NCI-H2227 treated with DMSO at 0.1 percent for 48 hours (cell line): Measurements from ENCODE around the gene METTL5.
"Not testable (repeated sequence)": the region's sequence is repeated elsewhere in the genome, so short reads cannot be mapped to it uniquely, and the experiment has no call there.

Source experiments
- DNase-seq: peaks from one replicate; lab custom pipeline; 2025; lab: John Stamatoyannopoulos, UW

The METTL5 gene

DNA sequence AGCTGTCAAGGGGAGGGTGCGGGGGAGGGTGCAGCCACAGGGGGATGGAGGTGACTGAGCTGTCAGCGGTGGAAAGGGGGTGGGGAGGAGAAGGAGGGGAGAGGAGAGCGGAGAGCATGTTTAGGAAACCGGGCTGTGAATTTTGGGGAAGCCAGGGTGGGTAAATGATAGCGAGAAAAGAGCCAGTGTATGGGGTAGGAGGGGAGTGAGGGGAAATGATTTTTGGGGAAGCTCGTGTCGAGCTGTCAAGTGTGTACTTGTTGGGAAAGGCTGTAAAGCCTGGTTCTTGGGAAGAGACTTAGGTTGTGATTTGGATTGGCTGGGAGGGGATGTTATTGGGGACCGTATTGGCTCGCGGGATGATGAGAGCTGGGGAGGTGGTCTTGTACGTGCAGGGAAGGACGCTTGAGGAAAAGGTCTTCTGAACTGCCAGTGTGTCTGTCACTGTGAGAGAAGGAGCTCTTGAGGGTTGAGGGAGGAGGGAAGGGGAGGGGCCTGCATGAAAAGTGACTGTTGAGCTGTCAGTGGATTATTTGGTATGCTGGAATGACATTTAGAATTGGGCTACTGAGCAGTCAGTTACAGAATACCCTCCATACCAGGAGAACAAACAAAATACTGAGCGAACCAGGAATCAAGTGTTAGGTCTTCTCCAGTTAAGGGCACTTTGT lies 3.6 kb upstream of the METTL5 start:
- peak; percentile 75 for DNase-seq

DNA sequence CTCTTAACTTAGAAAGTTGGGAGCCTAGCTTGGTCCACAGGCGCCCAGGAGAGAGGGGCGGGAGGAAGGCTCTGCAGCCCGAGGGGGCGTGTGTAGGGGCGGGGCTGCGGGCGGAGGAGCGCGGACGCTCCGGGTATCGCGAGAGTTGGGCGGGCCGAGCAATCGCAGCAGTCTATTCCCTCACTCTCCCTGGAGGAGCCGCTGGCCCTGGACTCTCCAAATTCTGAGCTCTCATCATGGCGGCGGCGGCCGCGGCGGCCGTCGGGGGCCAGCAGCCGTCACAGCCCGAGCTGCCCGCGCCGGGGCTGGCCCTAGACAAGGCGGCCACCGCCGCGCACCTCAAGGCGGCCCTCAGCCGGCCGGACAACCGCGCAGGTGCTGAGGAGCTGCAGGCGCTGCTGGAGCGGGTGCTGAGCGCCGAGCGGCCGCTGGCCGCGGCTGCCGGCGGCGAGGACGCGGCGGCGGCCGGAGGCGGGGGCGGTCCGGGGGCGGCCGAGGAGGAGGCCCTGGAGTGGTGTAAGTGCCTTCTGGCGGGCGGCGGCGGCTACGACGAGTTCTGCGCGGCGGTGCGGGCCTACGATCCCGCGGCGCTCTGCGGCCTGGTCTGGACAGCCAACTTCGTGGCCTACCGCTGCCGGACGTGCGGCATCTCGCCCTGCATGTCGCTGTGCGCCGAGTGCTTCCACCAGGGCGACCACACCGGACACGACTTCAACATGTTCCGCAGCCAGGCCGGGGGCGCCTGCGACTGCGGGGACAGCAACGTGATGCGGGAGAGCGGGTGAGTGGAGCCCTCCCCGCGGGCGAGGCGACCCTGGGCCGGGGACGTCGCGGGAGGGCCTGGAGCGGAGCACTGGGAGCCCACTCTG lies 2.8 kb upstream of the METTL5 start, which contains the start of gene UBR3:
UBR3 (plus strand) TSS at position 183 of the 869 bp plus-strand sequence; CDS start at position 237, 54 bp downstream.
- DNase-seq: peak; percentile 94

DNA sequence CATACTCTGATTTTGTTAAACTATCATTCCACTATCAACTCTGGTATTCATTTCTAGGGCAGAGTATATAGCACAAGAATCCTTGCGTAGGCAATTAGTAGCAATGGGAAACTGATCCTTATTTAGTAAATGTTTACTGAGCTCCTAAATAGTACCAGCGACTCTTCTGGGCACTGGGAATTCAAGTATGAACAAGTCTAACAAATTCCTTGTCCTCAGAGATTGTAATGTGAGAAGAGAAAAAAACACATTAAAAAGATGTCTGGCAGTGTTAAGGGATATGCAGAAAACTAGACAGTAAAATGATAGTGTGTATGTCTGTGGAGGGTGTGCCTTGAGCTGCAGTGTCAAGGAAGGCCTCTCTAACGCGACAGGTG lies 721 bp downstream of the METTL5 start:
- no peak for DNase-seq

DNA sequence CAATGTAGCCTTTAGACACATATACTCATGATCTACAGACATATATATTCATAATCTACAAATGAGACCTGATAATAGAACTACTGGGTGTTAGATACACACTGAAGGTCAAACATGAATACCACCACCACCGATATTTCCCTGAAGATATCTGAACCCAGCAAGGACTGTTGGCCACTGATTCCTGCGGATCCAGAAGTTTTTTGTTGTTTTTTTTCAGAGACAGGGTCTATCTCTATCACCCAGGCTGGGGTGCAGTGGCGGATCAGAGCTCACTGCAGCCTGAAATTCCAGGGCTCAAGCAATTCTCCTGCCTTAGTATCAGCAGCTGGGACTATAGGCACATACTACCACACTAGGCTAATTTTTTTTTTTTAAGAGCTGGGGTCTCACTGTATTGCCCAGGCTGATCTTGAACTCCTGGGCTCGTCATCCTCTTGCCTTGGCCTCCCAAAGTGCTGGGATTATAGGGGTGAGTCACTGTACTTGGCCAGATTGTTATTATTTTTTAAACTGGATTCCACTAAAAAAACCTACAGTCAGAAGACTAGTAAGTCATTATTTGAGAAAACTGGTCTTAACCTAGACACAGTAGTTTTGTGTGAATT lies 1.8 kb downstream of the METTL5 start:
- no peak for DNase-seq

DNA sequence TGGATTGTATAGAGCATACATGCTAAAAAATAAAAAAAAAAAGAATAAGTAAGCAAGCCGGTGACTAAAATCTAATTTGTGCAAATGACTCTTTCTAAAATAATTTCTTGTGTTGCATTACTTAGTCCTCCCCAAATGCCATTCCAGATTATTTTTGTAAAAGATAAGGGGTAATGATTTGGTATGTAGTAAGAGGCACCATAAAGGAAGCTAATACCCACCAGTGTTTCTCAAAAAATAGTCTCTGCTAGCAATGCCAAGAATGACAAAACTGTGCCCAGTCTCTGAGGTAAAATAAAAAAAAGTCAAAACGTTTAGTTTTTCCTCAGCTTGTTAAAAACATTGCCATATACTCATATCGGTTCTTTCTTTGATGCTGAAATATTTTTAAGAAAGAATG lies 2.7 kb downstream of the METTL5 start:
- no peak for DNase-seq

DNA sequence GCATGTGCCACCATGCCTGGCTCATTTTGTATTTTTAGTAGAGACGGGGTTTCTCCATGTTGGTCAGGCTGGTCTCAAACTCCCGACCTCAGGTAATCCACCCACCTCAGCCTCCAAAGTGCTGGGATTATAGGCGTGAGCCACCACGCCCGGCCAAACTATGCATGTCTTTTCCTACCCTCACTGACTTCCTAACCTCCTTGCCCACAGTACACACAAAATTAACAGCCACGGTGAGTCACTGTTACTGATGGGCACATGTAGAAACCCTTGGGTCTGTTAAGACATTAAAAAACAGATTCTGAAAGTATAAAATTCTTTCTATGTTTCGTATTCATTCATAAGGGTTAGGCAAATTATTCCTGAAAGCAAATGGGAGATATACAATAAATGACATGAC lies 4.6 kb downstream of the METTL5 start:
- DNase-seq: not testable (repeated sequence)

DNA sequence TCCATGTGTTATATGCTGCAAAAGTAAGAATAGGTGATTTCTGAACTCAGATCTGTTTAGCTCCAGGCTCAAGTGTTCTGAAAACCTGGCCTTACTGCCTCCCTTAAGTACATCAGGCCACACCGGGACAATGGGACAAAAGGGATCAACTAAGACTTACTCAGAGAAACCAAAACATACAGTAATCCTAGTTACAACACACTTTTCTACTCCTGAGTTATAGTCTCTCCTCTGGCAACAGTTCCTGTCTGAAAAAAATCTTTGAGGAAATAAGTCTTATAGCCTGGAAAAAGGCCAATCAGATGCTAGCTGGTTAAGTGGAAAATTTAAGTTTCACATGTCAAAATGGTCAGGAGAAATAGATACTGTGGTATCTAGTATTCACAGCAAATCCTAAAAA lies 5.6 kb downstream of the METTL5 start:
- no peak for DNase-seq

DNA sequence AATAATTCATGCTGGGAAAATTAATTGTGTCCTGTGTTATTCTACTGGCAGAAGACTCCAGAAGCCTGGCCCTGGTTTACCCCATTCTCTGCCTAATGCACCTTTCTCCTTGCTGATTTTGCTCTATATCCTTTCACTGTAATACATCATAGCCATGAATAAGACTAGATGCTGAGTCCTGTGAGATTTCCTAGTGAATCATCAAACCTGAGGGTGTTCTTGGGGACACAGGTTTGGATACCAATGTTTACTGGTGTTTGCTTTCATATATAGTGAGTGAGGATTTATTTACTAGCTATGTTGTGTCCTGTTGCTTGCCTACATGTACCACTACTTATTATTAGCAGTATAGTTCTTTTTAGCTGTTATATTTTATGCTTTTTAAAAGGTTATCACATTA lies 6.5 kb downstream of the METTL5 start:
- no peak for DNase-seq

DNA sequence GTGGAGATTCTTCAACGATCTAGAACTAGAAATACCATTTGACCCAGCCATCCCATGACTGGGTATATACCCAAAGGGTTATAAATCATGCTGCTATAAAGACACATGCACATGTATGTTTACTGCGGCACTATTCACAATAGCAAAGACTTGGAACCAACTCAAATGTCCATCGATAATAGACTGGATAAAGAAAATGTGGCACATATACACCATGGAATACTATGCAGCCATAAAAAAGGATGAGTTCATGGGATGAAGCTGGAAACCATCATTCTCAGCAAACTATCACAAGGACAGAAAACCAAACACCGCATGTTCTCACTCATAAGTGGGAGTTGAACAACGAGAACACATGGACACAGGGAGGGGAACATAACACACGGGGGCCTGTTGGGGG lies 7.3 kb downstream of the METTL5 start:
- not testable (repeated sequence) for DNase-seq

DNA sequence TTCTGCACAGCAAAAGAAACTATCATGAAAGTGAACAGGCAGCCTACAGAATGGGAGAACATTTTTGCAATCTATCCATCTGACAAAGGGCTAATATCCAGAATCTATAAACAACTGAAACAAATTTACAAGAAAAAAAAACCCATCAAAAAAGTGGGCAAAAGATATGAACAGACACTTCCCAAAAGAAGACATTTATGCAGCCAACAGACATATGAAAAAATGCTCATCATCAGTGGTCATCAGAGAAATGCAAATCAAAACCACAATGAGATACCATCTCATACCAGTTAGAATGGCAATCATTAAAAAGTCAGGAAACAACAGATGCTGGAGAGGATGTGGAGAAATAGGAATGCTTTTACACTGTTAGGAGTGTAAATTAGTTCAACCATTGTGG lies 7.7 kb downstream of the METTL5 start:
- not testable (repeated sequence) for DNase-seq

DNA sequence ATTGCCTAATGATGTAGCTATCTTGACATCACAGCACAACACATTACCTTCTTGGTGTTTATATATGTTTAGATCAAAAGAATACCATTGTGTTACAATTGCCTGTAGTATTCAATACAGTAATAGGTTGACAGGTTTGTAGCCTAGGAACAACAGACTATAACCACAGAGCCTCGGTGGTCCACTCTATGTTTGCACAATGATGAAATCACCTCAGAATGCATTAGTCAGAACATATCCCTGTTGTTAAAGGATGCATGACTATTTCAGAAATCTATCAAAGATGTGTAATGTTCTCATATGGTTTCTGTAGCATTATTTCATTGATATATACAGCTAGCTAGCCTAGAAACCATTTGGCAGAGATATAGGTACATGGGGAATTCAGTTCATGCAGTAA lies 8.9 kb downstream of the METTL5 start:
- no peak for DNase-seq

DNA sequence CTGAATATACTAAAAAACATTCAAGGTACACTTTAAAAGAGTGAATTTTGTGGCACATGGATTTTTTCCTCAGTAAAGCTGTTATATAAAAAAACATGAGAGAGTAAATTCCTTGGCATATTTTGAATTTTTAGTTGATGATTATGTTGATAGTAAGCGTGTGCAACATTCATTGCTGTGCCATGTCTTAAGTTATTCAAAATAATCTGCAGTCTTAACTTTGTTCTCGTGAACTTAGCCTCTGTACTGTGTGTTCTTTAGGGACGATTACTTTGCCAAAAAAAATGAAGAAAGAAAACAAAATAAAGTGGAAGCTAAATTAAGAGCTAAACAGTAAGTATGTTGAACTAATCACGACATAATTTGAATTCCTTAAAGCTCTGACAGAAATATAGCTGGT lies 16.5 kb downstream of the METTL5 start:
- DNase-seq: no peak

DNA sequence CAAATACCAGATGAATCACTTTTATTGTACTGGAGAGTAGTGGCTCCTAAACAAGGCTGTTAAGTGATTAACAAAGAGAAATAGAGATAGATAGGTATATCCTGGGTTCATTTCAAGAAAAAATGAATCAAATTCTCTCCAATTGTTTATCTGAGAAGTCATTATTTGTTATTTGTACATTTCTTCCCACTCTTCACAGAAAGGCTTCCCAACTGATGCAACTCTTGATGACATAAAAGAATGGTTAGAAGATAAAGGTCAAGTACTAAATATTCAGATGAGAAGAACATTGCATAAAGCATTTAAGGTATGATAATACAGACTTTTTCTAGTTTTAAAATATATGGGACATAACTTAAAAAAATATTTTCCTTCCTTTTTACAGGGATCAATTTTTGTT lies 18.1 kb downstream of the METTL5 start:
- DNase-seq: no peak

DNA sequence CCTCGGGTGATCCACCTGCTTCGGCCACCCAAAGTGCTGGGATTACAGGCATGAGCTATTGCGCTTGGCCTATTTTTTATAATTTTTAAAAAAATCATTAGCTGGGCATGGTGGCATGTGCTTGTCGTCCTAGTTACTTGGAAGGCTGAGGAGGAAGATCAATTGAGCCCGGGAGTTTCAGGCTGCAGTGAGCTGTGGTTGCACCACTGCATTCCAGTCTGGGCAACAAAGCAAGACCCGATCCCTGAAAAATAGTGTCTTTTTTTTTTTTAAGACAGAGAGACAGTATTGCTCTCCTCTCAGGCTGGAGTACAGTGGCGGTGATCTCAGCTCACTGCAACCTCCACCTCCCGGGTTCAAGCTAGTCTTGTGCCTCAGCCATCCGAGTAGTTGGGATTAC lies 21.2 kb downstream of the METTL5 start:
- no peak for DNase-seq

DNA sequence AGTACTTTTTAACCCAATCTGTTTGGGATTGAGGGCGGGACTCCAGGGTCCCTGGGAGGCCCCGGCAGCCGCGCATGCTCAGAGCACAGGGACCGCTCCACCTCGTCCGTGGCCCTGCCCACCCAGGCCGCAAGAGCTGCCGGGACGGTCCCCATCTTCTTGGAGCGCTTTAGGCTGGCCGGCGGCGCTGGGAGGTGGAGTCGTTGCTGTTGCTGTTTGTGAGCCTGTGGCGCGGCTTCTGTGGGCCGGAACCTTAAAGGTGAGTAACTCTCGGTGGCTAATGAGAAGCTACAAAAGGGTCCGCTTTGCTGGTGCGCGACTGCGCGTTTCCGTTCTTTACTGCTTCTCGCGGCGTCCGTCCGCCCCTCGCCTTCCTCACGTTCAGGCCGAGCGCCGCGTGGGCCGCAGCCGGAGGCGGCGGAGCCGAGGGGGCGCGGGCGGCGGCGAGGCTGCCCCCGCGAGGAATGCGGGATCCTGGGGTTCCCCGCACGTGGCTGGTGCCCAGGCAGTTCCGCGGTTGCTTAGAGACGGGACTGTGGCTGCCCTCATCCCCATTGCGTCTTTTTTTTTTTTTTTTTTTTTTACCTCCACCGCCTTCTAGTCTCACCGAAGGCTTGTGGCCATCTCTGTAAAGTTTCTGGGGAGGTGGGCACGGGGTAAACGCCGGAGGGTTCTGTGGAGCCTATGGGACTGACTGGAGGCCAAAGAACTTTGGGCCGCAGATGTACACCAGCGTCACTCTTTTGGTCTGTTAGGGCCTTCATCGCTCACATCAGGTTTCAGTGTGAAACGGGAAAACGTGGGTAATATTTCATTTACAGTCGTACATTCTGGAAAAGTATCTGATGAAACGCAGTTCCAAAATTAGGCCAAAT lies 25.8 kb downstream of the METTL5 start, which contains the start of gene SSB:
SSB (plus strand) TSS at position 154 of the 875 bp plus-strand sequence. CDS start 2,090 bp downstream, outside the sequence.
- DNase-seq: peak; percentile 98

DNA sequence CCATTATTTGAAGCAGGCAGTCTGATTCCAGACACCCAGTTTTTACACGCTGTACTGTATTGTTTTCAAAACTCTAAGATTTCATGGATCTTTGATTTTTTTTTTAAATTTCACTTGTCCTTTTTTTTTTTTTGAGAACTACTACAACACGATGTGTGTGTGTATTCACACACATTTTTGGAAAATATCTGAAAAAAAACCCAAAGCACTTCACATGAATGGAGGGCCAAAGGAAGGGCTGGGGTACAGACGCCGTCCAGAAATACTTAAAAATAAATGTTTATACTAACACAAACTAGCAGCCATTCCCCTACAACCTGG lies 26.3 kb downstream of the METTL5 start:
- no peak for DNase-seq

DNA sequence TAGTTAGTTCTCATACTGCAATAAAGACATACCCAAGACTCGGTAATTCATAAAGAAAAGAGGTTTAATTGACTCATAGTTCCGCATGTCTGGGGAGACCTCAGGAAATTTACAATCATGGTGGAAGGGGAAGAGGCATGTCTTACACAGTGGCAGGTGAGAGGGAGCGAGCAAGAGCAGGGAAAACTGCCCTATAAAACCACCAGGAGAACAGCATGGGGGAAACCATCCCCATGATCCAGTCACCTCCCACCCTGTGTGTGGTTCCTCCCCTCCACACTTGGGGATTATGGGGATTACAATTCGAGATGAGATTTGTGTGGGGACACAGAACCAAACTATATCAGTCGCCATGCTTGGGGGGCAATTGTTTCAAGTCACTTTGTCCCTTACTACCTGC lies 27.1 kb downstream of the METTL5 start:
- no peak for DNase-seq

DNA sequence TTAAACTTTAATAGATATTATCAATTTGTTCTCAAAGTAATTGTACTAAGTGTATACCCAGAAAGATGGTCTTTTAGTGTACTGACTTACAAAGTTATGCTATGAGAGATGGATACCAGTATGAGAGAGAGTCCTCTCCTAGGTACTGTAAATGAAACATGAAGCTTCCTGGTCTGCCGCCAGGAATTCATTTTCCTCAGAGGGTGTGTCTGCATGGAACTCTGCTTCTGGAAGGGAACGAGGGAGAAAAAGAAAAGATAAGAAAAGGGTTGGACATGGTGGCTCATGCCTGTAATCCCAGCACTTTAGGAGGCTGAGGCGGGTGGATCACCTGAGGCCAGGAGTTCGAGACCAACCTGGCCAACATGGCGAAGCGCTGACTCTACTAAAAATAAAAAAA lies 28.3 kb downstream of the METTL5 start:
- DNase-seq: no peak

DNA sequence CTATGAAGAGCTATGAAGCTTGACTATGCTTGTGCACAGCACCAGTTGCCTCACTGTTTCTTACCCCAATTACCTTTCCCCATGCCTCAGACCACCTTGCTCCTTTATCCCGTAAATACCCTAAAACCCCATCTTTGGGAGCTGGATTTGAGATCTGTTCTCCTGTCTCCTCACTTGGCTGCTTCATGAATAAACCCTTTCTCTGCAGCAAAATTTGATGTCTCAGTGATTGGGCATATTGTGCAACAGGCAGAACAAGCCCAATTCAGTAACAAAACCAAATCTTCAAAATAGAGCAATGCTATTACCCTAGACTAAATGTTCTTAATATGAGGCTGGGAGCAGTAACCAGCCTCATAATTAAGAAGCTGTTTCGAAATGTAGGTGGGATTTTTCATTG lies 29.5 kb downstream of the METTL5 start:
- no peak for DNase-seq

DNA sequence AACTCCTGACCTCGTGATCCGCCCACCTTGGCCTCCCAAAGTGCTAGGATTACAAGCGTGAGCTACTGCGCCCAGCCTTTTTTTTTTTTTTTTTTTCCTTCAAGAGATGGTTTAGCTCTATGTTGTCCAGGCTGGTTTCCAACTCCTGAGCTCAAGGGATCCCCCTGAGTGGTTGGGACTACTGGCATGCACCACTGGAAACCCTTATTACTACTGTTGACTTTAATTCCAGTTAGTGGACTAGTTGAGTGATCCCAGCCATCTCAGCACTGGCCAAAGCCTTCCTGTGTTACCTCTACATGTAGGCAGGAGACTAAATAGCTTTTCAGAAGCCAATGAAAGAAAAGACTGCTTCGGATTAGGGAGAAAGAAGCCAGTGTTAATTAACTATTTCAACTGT lies 34.1 kb downstream of the METTL5 start:
- DNase-seq: no peak

DNA sequence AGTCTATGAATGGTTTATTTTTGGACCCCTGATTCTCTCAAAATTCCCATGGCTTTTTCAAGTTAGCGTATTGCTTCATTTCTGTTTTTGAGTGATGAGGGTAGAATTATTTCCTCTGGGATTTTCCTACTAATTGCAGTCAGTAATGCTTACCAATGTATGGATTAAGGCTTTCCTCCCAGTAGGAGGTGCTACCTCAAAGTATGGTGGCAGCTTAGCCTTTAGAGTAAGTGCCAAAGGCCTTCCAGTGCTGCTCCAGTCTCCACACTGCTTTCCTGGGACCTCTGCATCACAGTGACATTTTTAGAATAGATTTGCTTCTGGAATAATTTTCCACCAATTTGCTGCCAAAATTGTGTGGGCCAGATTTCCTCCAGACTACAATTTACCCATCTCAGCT lies 42.2 kb downstream of the METTL5 start:
- DNase-seq: no peak
